ENCODE results near the gene ARHGAP9. TPM values are rescaled to one million over a fixed set of nuclear protein-coding genes. Genes with fewer than 3 reads are reported as not detected.

The ARHGAP9 gene
- total RNA-seq, 1 experiment from 2014 or later: 0.92 TPM

DNA sequence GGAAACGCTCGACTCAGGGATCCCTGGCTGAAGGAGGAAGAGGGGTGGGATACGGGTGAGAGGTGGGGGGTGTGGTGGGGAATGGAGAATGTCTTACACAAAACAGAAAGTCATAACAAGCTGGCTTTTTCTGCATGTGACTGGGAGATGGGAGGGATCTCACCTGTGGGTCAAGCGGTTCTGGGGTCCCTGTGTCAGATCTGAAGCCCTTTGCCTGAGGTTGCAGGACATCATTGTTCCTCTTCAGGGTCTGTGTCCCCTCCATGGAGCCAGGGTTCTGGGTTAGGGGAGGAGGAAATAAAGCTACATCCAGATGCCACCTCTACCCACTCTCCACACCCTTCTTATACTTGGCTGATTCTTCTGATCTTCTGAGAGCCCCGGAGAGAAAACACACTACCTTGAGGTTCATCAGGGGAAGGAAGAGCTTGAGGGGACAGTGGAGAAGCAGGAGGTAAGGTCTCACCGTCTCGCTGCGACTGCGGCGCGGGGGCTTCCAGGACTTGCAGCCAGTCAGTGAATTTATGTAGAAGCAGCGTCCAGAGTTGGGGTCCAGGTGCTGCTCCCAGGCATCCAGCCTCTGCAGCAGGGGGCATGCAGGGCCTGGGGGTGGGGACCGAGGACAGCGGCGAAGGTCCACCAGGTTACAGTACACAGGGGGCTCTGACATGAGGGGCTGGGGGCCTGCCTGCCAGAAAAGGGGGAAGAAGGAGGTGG is 2.5 kb downstream of the ARHGAP9 start:
- intact Hi-C loops (cut with micrococcal nuclease; ENCODE audit: unreplicated experiment) (no loop called here), in situ Hi-C loops (cut with HindIII; ENCODE audit: low pct_unique_long_range_greater_than_20kb, low sequenced_read_pairs) (no loop called here)
- POLR2A ChIA-PET: no interaction called here
- Histone ChIP-seq H3K27me3 (ENCODE audit: control insufficient read depth, insufficient read depth, low read length) (peaks cover 2% of the 10 kb centered on the region; the same call in 1 of the 2 replicates), H3K9me3 (ENCODE audit: control insufficient read depth, insufficient read depth, low read depth, low read length) (no peaks in the 10 kb centered on the region), H3K36me3 (ENCODE audit: control insufficient read depth, insufficient read depth, low read length) (no peaks in the 10 kb centered on the region), H3K27ac (ENCODE audit: low read length) (no peak overlapping the region), H3K4me1 (ENCODE audit: control insufficient read depth, insufficient read depth, low read length) (no peaks in the 10 kb centered on the region; the same call in 1 of the 2 replicates), H3K4me3 (ENCODE audit: low read depth in 2 of 2, low read length in 2 of 2) (no peak overlapping the region)
- ATAC-seq (no peak), DNase-seq (ENCODE audit: low read depth, low spot score) (no peak)
- TF ChIP-seq POLR2AphosphoS5 (IDR thresholded peaks at IDR 0.05; ENCODE audit: low read depth, low read length) (no peak), SIN3A (IDR thresholded peaks at IDR 0.05; ENCODE audit: borderline replicate concordance, insufficient read depth, low read depth, low read length) (no peak), TCF7L2 (IDR thresholded peaks at IDR 0.05; ENCODE audit: low read depth, low read length) (no peak)
- TF ChIP-seq, protein P1, sequence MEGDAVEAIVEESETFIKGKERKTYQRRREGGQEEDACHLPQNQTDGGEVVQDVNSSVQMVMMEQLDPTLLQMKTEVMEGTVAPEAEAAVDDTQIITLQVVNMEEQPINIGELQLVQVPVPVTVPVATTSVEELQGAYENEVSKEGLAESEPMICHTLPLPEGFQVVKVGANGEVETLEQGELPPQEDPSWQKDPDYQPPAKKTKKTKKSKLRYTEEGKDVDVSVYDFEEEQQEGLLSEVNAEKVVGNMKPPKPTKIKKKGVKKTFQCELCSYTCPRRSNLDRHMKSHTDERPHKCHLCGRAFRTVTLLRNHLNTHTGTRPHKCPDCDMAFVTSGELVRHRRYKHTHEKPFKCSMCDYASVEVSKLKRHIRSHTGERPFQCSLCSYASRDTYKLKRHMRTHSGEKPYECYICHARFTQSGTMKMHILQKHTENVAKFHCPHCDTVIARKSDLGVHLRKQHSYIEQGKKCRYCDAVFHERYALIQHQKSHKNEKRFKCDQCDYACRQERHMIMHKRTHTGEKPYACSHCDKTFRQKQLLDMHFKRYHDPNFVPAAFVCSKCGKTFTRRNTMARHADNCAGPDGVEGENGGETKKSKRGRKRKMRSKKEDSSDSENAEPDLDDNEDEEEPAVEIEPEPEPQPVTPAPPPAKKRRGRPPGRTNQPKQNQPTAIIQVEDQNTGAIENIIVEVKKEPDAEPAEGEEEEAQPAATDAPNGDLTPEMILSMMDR (IDR thresholded peaks at IDR 0.05): no peak
- TF ChIP-seq, protein P2, sequence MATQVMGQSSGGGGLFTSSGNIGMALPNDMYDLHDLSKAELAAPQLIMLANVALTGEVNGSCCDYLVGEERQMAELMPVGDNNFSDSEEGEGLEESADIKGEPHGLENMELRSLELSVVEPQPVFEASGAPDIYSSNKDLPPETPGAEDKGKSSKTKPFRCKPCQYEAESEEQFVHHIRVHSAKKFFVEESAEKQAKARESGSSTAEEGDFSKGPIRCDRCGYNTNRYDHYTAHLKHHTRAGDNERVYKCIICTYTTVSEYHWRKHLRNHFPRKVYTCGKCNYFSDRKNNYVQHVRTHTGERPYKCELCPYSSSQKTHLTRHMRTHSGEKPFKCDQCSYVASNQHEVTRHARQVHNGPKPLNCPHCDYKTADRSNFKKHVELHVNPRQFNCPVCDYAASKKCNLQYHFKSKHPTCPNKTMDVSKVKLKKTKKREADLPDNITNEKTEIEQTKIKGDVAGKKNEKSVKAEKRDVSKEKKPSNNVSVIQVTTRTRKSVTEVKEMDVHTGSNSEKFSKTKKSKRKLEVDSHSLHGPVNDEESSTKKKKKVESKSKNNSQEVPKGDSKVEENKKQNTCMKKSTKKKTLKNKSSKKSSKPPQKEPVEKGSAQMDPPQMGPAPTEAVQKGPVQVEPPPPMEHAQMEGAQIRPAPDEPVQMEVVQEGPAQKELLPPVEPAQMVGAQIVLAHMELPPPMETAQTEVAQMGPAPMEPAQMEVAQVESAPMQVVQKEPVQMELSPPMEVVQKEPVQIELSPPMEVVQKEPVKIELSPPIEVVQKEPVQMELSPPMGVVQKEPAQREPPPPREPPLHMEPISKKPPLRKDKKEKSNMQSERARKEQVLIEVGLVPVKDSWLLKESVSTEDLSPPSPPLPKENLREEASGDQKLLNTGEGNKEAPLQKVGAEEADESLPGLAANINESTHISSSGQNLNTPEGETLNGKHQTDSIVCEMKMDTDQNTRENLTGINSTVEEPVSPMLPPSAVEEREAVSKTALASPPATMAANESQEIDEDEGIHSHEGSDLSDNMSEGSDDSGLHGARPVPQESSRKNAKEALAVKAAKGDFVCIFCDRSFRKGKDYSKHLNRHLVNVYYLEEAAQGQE (IDR thresholded peaks at IDR 0.05; ENCODE audit: insufficient read depth in 1 of 2, low read depth in 2 of 2, low read length in 1 of 2): no peak
- CTCF ChIA-PET: interaction anchor here (0.5 to 0.9 kb wide), 3 partner anchors 9 to 170 kb away, joined by 3 to 15 read pairs (median 4); no protein-coding TSS in a partner anchor
- no TSS peak for BruUV-seq (replicated peaks)

DNA sequence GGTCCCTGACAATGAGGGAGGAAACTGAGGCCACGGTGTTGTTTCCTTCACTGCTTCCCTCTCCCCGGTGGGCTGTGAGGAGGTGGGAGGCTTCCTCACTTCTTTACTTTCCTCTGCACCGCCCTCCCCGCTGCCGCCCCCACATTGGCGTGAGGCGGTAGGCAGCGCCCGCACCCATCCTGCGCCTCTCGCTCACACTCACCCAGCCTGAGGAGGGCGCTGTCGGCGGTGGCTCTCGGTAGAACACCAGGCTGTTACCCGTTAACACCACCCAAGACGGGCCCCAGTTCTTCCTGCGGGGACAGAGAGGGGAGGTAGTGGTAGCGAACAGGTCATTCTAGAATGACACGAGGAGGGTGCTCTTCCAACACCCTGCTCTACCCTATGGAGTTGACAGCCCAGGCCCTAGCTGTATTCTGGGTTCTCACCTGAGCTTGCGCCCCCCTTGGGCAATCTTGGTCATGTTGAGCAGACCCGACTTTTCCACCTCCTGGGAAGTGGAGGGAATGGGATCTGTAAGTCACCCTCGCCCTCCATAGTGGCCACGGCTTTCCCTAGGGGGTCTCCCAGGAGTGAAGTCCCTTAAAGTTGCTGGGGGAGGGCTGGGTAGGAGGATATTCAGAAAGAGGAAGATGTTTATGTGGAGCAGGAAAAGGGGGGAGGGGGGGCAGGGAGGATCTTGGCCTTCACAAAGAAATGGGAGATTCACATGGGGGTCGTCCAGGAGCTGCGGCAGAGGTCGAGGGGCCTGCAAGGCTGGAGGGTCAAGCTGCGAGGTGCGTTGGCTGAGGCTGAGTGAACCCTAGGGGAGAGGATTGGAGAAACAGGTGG is 3.3 kb downstream of the ARHGAP9 start:
- CTCF ChIA-PET: interaction anchor here (0.6 kb wide), 1 partner anchor 36 kb away, joined by 3 read pairs; no protein-coding TSS in a partner anchor
- TF ChIP-seq, protein P1 (IDR thresholded peaks at IDR 0.05): no peak; the same call in 1 of the 2 replicates
- TF ChIP-seq TCF7L2 (IDR thresholded peaks at IDR 0.05; ENCODE audit: low read depth, low read length): no peak
- TF ChIP-seq, protein P2 (IDR thresholded peaks at IDR 0.05; ENCODE audit: insufficient read depth in 1 of 2, low read depth in 2 of 2, low read length in 1 of 2): no peak
- no peak for TF ChIP-seq SIN3A (IDR thresholded peaks at IDR 0.05; ENCODE audit: borderline replicate concordance, insufficient read depth, low read depth, low read length)
- TF ChIP-seq POLR2AphosphoS5 (IDR thresholded peaks at IDR 0.05; ENCODE audit: low read depth, low read length): no peak
- ATAC-seq (peak; percentile 4; the same call in 1 of the 2 replicates), DNase-seq (ENCODE audit: low read depth, low spot score) (no peak)
- POLR2A ChIA-PET: no interaction called here
- intact Hi-C loops (cut with micrococcal nuclease; ENCODE audit: unreplicated experiment): no loop called here
- no TSS peak for BruUV-seq (replicated peaks)
- Histone ChIP-seq H3K36me3 (ENCODE audit: control insufficient read depth, insufficient read depth, low read length) (no peaks in the 10 kb centered on the region), H3K27me3 (ENCODE audit: control insufficient read depth, insufficient read depth, low read length) (peaks cover 2% of the 10 kb centered on the region; the same call in 1 of the 2 replicates), H3K4me1 (ENCODE audit: control insufficient read depth, insufficient read depth, low read length) (no peaks in the 10 kb centered on the region; the same call in 1 of the 2 replicates), H3K27ac (ENCODE audit: low read length) (no peak overlapping the region), H3K4me3 (ENCODE audit: low read depth in 2 of 2, low read length in 2 of 2) (peak overlapping the region in 1 of 2 experiments; percentile 31; a peak in 1 of 4 replicates), H3K9me3 (ENCODE audit: control insufficient read depth, insufficient read depth, low read depth, low read length) (no peaks in the 10 kb centered on the region)
- in situ Hi-C loops (cut with HindIII; ENCODE audit: low pct_unique_long_range_greater_than_20kb, low sequenced_read_pairs): no loop called here
